HEK293 (cell line): Measurements from ENCODE around the gene WIPF3.

Experiments
- CTCF ChIP-seq: fragments of 450-650 bp; formaldehyde crosslinking; IDR thresholded peaks from 2 replicates; pipeline ENCODE4 v1.5.1; 2016; ENCODE audit warnings: missing biosample characterization, missing genetic modification characterization
- REPIN1 ChIP-seq: fragments of 450-650 bp; formaldehyde crosslinking; IDR thresholded peaks from 2 replicates; pipeline ENCODE4 v1.5.1; 2017; ENCODE audit warnings: missing biosample characterization, missing genetic modification characterization, low read depth
- REST ChIP-seq: fragments of 450-650 bp; formaldehyde crosslinking; IDR thresholded peaks from 2 replicates; pipeline ENCODE4 v1.5.1; 2016; ENCODE audit warnings: missing biosample characterization, missing genetic modification characterization
- ZFP69B ChIP-seq: fragments of 450-650 bp; formaldehyde crosslinking; IDR thresholded peaks from 2 replicates; pipeline ENCODE4 v1.5.1; 2016; ENCODE audit warnings: missing biosample characterization, missing genetic modification characterization
- ZNF391 ChIP-seq: fragments of 450-650 bp; formaldehyde crosslinking; IDR thresholded peaks from 2 replicates; pipeline ENCODE4 v1.5.1; 2016; ENCODE audit warnings: low read depth, missing biosample characterization, missing genetic modification characterization, borderline replicate concordance

GRCh38 chr7:29843726-29844125 is 37.4 kb downstream of the WIPF3 start:
- TF ChIP-seq ZNF391 (tag by site-specific recombination) (no peak), CTCF (tag by site-specific recombination) (no peak), REPIN1 (no peak), REST (tag by site-specific recombination) (no peak), ZFP69B (tag by site-specific recombination) (no peak)
